ENCODE measurements around the gene DTX4.

DTX4 gene

GRCh38 chr11:59221441-59221840 is 49.5 kb downstream of the DTX4 start:
- DNase-seq (ENCODE audit: low read depth): no peak

GRCh38 chr11:59222464-59223060 is 50.6 kb downstream of the DTX4 start:
- no peak for DNase-seq (ENCODE audit: low read depth)

- DNase-seq (ENCODE audit: low read depth): no peak
These were observed 51.2 kb downstream of the DTX4 start for GRCh38 chr11:59223177-59223576.

- no peak for DNase-seq (ENCODE audit: low read depth)
These were observed 51.7 kb downstream of the DTX4 start for GRCh38 chr11:59223611-59224010.

GRCh38 chr11:59224351-59224928 is 52.5 kb downstream of the DTX4 start:
- DNase-seq (ENCODE audit: low read depth): no peak

- DNase-seq (ENCODE audit: low read depth): no peak
These were observed 53.1 kb downstream of the DTX4 start for GRCh38 chr11:59225017-59225416.

GRCh38 chr11:59226396-59226795 is 54.5 kb downstream of the DTX4 start:
- no peak for DNase-seq (ENCODE audit: low read depth)

- no peak for DNase-seq (ENCODE audit: low read depth)
These were observed 68.4 kb downstream of the DTX4 start for GRCh38 chr11:59240322-59240721.

- DNase-seq (ENCODE audit: low read depth): no peak
These were observed 71.7 kb downstream of the DTX4 start for GRCh38 chr11:59243633-59244032.

- DNase-seq (ENCODE audit: low read depth): no peak
These were observed 75.7 kb downstream of the DTX4 start for GRCh38 chr11:59247531-59248227.

GRCh38 chr11:59249535-59249934 is 77.6 kb downstream of the DTX4 start:
- no peak for DNase-seq (ENCODE audit: low read depth)

- no peak for DNase-seq (ENCODE audit: low read depth)
These were observed 81.1 kb downstream of the DTX4 start for GRCh38 chr11:59253001-59253400.

- no peak for DNase-seq (ENCODE audit: low read depth)
These were observed 82.4 kb downstream of the DTX4 start for GRCh38 chr11:59254286-59254685.

GRCh38 chr11:59255281-59255680 is 83.3 kb downstream of the DTX4 start:
- no peak for DNase-seq (ENCODE audit: low read depth)
